Mucosa of stomach (tissue), 1 donor: ENCODE measurements around the gene PTPRC.

Experiments
- H3K27me3 ChIP-seq: one replicate; pipeline ENCODE4 v1.7.0; 2013; ENCODE audit warnings: mild to moderate bottlenecking, low read length; ENCODE audit not compliant: control insufficient read depth, insufficient read depth
- H3K36me3 ChIP-seq: one replicate; pipeline ENCODE4 v1.7.0; 2013; ENCODE audit warnings: low read length; ENCODE audit not compliant: control insufficient read depth, insufficient read depth
- H3K4me1 ChIP-seq: one replicate; pipeline ENCODE4 v1.7.0; 2013; ENCODE audit warnings: mild to moderate bottlenecking, low read length; ENCODE audit not compliant: control insufficient read depth, insufficient read depth
- H3K4me3 ChIP-seq: one replicate; pipeline ENCODE4 v1.7.0; 2013; ENCODE audit warnings: low read length
- H3K9ac ChIP-seq: one replicate; pipeline ENCODE4 v1.7.0; 2013; ENCODE audit warnings: mild to moderate bottlenecking, low read length, moderate library complexity
- H3K9me3 ChIP-seq: one replicate; pipeline ENCODE4 v1.7.0; 2013; ENCODE audit warnings: mild to moderate bottlenecking, low read length, moderate library complexity; ENCODE audit not compliant: control insufficient read depth
- donor health status: Pancreatic carcinoma.

The PTPRC gene

GRCh38 chr1:198606020-198606438, 32.8 kb upstream of the PTPRC start:
- no peaks in the 10 kb centered on the region for H3K4me1 ChIP-seq
- H3K36me3 ChIP-seq, result no peaks in the 10 kb centered on the region
- H3K27me3 ChIP-seq, result no peaks in the 10 kb centered on the region
- no peak overlapping the region for H3K9ac ChIP-seq
- H3K4me3 ChIP-seq, result no peak overlapping the region
- no peaks in the 10 kb centered on the region for H3K9me3 ChIP-seq

- H3K4me3 ChIP-seq, result no peak overlapping the region
- no peaks in the 10 kb centered on the region for H3K9me3 ChIP-seq
- no peaks in the 10 kb centered on the region for H3K27me3 ChIP-seq
- no peak overlapping the region for H3K9ac ChIP-seq
- no peaks in the 10 kb centered on the region for H3K36me3 ChIP-seq
- no peaks in the 10 kb centered on the region for H3K4me1 ChIP-seq
These were observed 31.1 kb upstream of the PTPRC start for GRCh38 chr1:198607714-198608113.

GRCh38 chr1:198610362-198610761, 28.5 kb upstream of the PTPRC start:
- no peak overlapping the region for H3K4me3 ChIP-seq
- no peaks in the 10 kb centered on the region for H3K4me1 ChIP-seq
- H3K36me3 ChIP-seq, result no peaks in the 10 kb centered on the region
- no peaks in the 10 kb centered on the region for H3K27me3 ChIP-seq
- no peaks in the 10 kb centered on the region for H3K9me3 ChIP-seq
- no peak overlapping the region for H3K9ac ChIP-seq

- Histone ChIP-seq H3K36me3 (no peaks in the 10 kb centered on the region), H3K4me1 (no peaks in the 10 kb centered on the region), H3K9me3 (no peaks in the 10 kb centered on the region), H3K9ac (no peak overlapping the region), H3K27me3 (no peaks in the 10 kb centered on the region), H3K4me3 (no peak overlapping the region)
These were observed 27.6 kb upstream of the PTPRC start for GRCh38 chr1:198611219-198611618.

DNA sequence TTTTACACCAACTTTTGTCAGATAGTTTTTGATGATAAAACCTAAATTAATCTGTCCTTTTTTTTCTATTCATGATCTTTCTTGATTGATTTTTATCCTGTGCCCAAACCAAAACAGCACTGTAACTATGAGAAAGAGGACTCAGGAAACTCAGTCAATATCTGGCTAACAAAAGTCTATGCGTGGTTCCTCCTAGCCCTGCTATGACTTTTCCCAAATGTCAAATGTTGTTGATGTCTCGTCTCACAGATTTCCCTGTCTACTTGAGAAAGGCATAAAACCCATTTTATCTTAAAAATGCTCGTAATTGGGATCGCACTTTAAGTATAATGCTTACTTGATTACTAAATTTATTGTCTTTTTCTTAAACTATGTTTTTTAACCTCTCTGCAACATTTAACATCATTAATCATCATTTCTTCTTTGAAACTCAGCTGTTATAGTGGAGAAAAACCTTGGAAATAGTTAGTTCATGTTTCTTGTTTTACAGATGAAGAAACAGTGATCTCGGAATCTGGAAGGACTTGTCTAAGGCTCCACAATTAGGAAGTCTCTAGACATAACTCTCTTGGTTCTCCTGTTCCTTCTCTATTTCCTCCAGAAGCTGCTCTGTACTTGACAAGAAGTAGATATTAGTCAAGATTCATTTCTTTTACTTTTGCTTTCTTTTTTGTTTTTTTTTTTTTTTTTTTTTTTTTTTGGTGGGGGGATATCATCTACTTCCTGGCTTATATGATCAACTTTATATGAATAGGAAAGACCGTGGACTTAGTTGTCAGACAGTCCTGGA, 26.2 kb upstream of the PTPRC start:
- Histone ChIP-seq H3K4me1 (no peaks in the 10 kb centered on the region), H3K36me3 (no peaks in the 10 kb centered on the region), H3K27me3 (no peaks in the 10 kb centered on the region), H3K4me3 (no peak overlapping the region), H3K9me3 (no peaks in the 10 kb centered on the region), H3K9ac (no peak overlapping the region)

DNA sequence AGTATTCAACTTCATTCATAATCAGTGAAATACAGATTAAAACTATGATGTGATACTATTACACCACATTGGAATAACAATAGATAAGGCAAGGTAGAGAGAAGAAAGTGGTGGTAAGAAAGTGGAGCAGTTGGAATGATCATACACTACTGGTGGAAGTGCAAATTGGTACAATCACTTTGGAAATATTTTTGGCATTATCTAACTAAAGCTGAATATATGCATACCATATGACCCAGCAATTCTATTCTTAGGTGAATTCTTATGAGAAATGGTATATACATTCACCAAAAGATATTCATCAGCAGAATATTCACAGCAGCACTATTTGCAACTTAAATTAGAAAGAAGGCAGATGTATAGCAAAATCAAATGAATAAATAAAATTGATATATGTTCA, 21.4 kb upstream of the PTPRC start:
- Histone ChIP-seq H3K27me3 (no peaks in the 10 kb centered on the region), H3K9me3 (no peaks in the 10 kb centered on the region), H3K9ac (no peak overlapping the region), H3K4me1 (no peaks in the 10 kb centered on the region), H3K4me3 (no peak overlapping the region), H3K36me3 (no peaks in the 10 kb centered on the region)

GRCh38 chr1:198619375-198620140, 19.3 kb upstream of the PTPRC start:
- no peaks in the 10 kb centered on the region for H3K27me3 ChIP-seq
- no peaks in the 10 kb centered on the region for H3K36me3 ChIP-seq
- H3K9ac ChIP-seq, result no peak overlapping the region
- no peaks in the 10 kb centered on the region for H3K4me1 ChIP-seq
- H3K9me3 ChIP-seq, result no peaks in the 10 kb centered on the region
- H3K4me3 ChIP-seq, result no peak overlapping the region

DNA sequence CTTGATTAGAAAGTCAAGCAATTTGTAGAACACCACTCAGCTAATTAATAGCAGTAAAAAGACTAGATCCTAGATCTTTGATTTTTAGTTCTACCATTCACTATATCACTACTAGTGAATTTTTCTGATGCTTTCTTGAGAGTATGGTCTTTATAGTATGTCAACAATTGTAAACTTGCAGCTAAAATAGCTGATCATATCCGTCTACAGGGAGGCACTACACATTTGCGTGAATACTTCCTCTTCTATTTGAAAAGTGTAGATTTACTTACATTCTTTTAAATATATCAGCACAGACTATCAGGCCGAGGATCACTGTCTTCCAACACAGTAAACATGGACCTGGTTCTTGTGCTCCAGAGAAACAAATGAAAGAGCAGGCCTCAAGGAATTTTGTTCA, 18.6 kb upstream of the PTPRC start:
- Histone ChIP-seq H3K4me3 (no peak overlapping the region), H3K27me3 (no peaks in the 10 kb centered on the region), H3K9ac (no peak overlapping the region), H3K9me3 (no peaks in the 10 kb centered on the region), H3K36me3 (no peaks in the 10 kb centered on the region), H3K4me1 (no peaks in the 10 kb centered on the region)

GRCh38 chr1:198620951-198621824, 17.7 kb upstream of the PTPRC start:
- no peaks in the 10 kb centered on the region for H3K27me3 ChIP-seq
- H3K36me3 ChIP-seq, result no peaks in the 10 kb centered on the region
- H3K9me3 ChIP-seq, result no peaks in the 10 kb centered on the region
- no peak overlapping the region for H3K9ac ChIP-seq
- no peak overlapping the region for H3K4me3 ChIP-seq
- H3K4me1 ChIP-seq, result no peaks in the 10 kb centered on the region

DNA sequence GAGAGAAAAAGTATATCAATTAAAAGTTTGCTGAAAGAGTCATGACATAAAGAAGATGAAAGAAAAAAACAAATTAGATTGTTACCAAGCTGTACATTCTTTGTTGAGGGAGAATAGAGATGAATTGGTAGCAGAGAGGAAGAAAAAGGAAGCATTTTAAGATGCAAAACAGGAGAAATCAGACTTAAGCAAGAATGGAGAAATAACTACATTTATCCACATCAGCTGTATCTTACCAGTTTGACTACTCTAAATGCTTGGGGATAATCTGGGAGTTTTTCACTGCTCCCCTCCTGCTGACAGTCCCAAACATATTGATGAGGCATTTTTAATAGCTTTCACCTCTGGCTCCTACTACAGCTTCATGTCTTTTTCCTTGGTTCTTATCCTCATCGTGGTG, 16.8 kb upstream of the PTPRC start:
- Histone ChIP-seq H3K4me1 (no peaks in the 10 kb centered on the region), H3K36me3 (no peaks in the 10 kb centered on the region), H3K9ac (no peak overlapping the region), H3K9me3 (no peaks in the 10 kb centered on the region), H3K27me3 (no peaks in the 10 kb centered on the region), H3K4me3 (no peak overlapping the region)

DNA sequence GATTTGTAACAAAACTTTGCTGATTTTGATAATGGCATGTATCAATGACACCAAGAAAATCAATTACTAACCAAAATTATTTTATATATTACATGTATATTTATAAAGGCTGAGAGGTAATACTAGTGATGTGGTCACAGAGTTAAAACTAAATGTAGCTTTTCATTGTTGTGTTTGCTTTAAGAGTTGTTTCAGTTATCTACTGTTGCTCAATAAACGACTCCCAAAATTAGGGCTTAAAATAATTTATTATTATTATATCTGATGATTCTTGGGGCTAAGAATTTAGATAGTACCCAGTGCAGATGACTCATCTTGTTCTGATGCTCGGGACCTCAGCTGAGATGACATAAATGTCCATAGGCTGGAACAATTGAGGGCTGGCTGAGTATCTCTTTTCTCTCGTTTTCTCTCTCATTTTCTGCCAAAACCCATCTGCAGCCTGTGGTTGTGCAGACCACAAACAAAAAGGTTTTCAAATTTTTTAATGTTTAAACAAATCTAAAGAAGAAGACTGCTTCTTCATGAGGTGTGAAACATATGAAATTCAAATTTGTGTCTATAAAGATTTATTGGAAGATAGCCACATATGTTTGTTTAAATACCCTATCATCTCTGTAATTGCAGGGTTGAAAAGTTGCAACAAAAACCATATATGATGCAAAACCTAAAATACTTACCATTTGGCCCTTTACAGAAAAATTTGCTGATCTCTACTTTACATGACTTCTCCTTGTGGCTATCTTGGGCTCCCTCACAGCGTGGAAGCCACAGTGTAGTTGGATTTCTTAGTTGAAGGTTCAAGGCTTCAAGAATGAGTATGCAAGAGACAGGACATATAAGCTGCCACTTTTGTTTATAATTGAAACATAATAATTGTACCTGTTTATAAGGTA, 14.8 kb upstream of the PTPRC start:
- Histone ChIP-seq H3K4me3 (no peak overlapping the region), H3K27me3 (no peaks in the 10 kb centered on the region), H3K36me3 (no peaks in the 10 kb centered on the region), H3K9me3 (no peaks in the 10 kb centered on the region), H3K4me1 (no peaks in the 10 kb centered on the region), H3K9ac (no peak overlapping the region)
